Activated T-helper 2 cell treated with anti-CD3 and anti-CD28 coated beads, Interferon-gamma antibody, Interleukin-2, Interleukin-4, amounts not matched to agents 10 μg/mL and 5 μg/mL and 100 μg/mL, durations not matched to agents 14 hours and 24 hours and 36 hours (primary cell): Measurements from ENCODE around the gene PLG. TPM values are rescaled to one million over a fixed set of nuclear protein-coding genes. Genes with fewer than 3 reads are reported as not detected.
"Not testable (repeated sequence)": the region's sequence is repeated elsewhere in the genome, so short reads cannot be mapped to it uniquely, and the experiment has no call there.

Source experiments
- DNase-seq: peaks from one replicate; pipeline ENCODE4 v3.0.0; 2021; ENCODE audit warnings: low spot score
- H3K27ac Mint-ChIP-seq: one replicate; pipeline ENCODE4 v1.8.0; 2021; ENCODE audit warnings: mixed read lengths
- H3K27me3 Mint-ChIP-seq: one replicate; pipeline ENCODE4 v1.8.0; 2021; ENCODE audit warnings: low read depth, mixed read lengths
- H3K36me3 Mint-ChIP-seq: one replicate; pipeline ENCODE4 v1.8.0; 2021; ENCODE audit warnings: low read depth, mixed read lengths
- H3K4me1 Mint-ChIP-seq: one replicate; pipeline ENCODE4 v1.8.0; 2021; ENCODE audit warnings: low read depth, mixed read lengths
- H3K4me3 Mint-ChIP-seq: one replicate; pipeline ENCODE4 v1.8.0; 2021; ENCODE audit warnings: low read depth, mild to moderate bottlenecking, moderate library complexity, mixed read lengths
- H3K9me3 Mint-ChIP-seq: one replicate; pipeline ENCODE4 v1.8.0; 2021; ENCODE audit warnings: mixed read lengths
- intact Hi-C: fragments of 100-400 bp; cut with micrococcal nuclease; formaldehyde crosslinking; loops from one replicate; pipeline ENCODE4 v1.15.1; 2023
- total RNA-seq: library from RNA; stranded (reverse); gene quantifications from 2 replicates; pipeline ENCODE4 v1.2.3, GENCODE V29; 2022

PLG gene
- total RNA-seq, 1 donor from 2014 or later, result 0.23 TPM

GRCh38 chr6:160733050-160733646 is 31.1 kb downstream of the PLG start:
- Mint-ChIP-seq H3K27ac (no peak overlapping the region), H3K36me3 (no peaks in the 10 kb centered on the region), H3K4me1 (no peaks in the 10 kb centered on the region), H3K4me3 (no peak overlapping the region), H3K27me3 (peaks cover 2% of the 10 kb centered on the region), H3K9me3 (no peaks in the 10 kb centered on the region)
- intact Hi-C loops, result loop anchor here (1.0 to 10.0 kb wide), 3 partner anchors 34 to 641 kb away; no protein-coding TSS in a partner anchor
- no peak for DNase-seq

GRCh38 chr6:160734627-160735026 is 32.6 kb downstream of the PLG start:
- Mint-ChIP-seq H3K9me3 (no peaks in the 10 kb centered on the region), H3K27me3 (no peaks in the 10 kb centered on the region), H3K4me1 (no peaks in the 10 kb centered on the region), H3K27ac (no peak overlapping the region), H3K4me3 (no peak overlapping the region), H3K36me3 (no peaks in the 10 kb centered on the region)
- intact Hi-C loops, result loop anchor here (10.0 kb wide), 1 partner anchor 200 kb away; no protein-coding TSS in a partner anchor
- DNase-seq, result no peak

- Mint-ChIP-seq H3K27ac (no peak overlapping the region), H3K27me3 (no peaks in the 10 kb centered on the region), H3K36me3 (no peaks in the 10 kb centered on the region), H3K9me3 (no peaks in the 10 kb centered on the region), H3K4me3 (no peak overlapping the region), H3K4me1 (no peaks in the 10 kb centered on the region)
- no peak for DNase-seq
- intact Hi-C loops, result loop anchor here (10.0 kb wide), 1 partner anchor 199 kb away; no protein-coding TSS in a partner anchor
Measured at GRCh38 chr6:160735523-160735922, 33.5 kb downstream of the PLG start.

GRCh38 chr6:160737934-160738333 is 35.9 kb downstream of the PLG start:
- no peaks in the 10 kb centered on the region for H3K27me3 Mint-ChIP-seq
- no peaks in the 10 kb centered on the region for H3K36me3 Mint-ChIP-seq
- no peak for DNase-seq
- H3K4me3 Mint-ChIP-seq, result no peak overlapping the region
- H3K27ac Mint-ChIP-seq, result no peak overlapping the region
- intact Hi-C loops, result loop anchor here (10.0 kb wide), 1 partner anchor 197 kb away; no protein-coding TSS in a partner anchor
- H3K4me1 Mint-ChIP-seq, result no peaks in the 10 kb centered on the region
- H3K9me3 Mint-ChIP-seq, result no peaks in the 10 kb centered on the region

- Mint-ChIP-seq H3K4me1 (no peaks in the 10 kb centered on the region), H3K27ac (no peak overlapping the region), H3K36me3 (no peaks in the 10 kb centered on the region), H3K27me3 (peaks cover 2% of the 10 kb centered on the region), H3K9me3 (no peaks in the 10 kb centered on the region), H3K4me3 (no peak overlapping the region)
- intact Hi-C loops, result loop anchor here (10.0 kb wide), 1 partner anchor 195 kb away; no protein-coding TSS in a partner anchor
- no peak for DNase-seq
Measured at GRCh38 chr6:160739955-160740354, 37.9 kb downstream of the PLG start.

GRCh38 chr6:160741012-160741411 is 39.0 kb downstream of the PLG start:
- H3K4me3 Mint-ChIP-seq, H3K36me3 Mint-ChIP-seq, H3K9me3 Mint-ChIP-seq, DNase-seq, H3K27ac Mint-ChIP-seq, H3K4me1 Mint-ChIP-seq, intact Hi-C loops, H3K27me3 Mint-ChIP-seq: not testable (repeated sequence)

- intact Hi-C loops, result no loop called here
- DNase-seq, result no peak
- Mint-ChIP-seq H3K4me1 (no peaks in the 10 kb centered on the region), H3K9me3 (no peaks in the 10 kb centered on the region), H3K36me3 (no peaks in the 10 kb centered on the region), H3K4me3 (no peak overlapping the region), H3K27me3 (peaks cover 4% of the 10 kb centered on the region), H3K27ac (no peak overlapping the region)
Measured at GRCh38 chr6:160742090-160742489, 40.0 kb downstream of the PLG start.

- no peaks in the 10 kb centered on the region for H3K9me3 Mint-ChIP-seq
- no peak overlapping the region for H3K4me3 Mint-ChIP-seq
- H3K4me1 Mint-ChIP-seq, result no peaks in the 10 kb centered on the region
- H3K27ac Mint-ChIP-seq, result no peak overlapping the region
- intact Hi-C loops, result no loop called here
- H3K27me3 Mint-ChIP-seq, result peaks cover 2% of the 10 kb centered on the region
- H3K36me3 Mint-ChIP-seq, result no peaks in the 10 kb centered on the region
- no peak for DNase-seq
Measured at GRCh38 chr6:160750276-160750689, 48.2 kb downstream of the PLG start.

GRCh38 chr6:160753211-160753610 is 51.2 kb downstream of the PLG start:
- H3K4me1 Mint-ChIP-seq, H3K4me3 Mint-ChIP-seq, H3K9me3 Mint-ChIP-seq, H3K36me3 Mint-ChIP-seq, DNase-seq, H3K27ac Mint-ChIP-seq, intact Hi-C loops: not testable (repeated sequence)
- peaks cover 12% of the 10 kb centered on the region for H3K27me3 Mint-ChIP-seq

GRCh38 chr6:160755165-160755564 is 53.1 kb downstream of the PLG start:
- intact Hi-C loops, result no loop called here
- H3K4me3 Mint-ChIP-seq, result no peak overlapping the region
- no peaks in the 10 kb centered on the region for H3K4me1 Mint-ChIP-seq
- H3K9me3 Mint-ChIP-seq, result no peaks in the 10 kb centered on the region
- H3K27ac Mint-ChIP-seq, result no peak overlapping the region
- H3K36me3 Mint-ChIP-seq, result no peaks in the 10 kb centered on the region
- peaks cover 16% of the 10 kb centered on the region for H3K27me3 Mint-ChIP-seq
- DNase-seq, result no peak

- H3K4me3 Mint-ChIP-seq, result no peak overlapping the region
- no peaks in the 10 kb centered on the region for H3K36me3 Mint-ChIP-seq
- no peaks in the 10 kb centered on the region for H3K4me1 Mint-ChIP-seq
- intact Hi-C loops, result no loop called here
- H3K27ac Mint-ChIP-seq, result no peak overlapping the region
- DNase-seq, result no peak
- H3K9me3 Mint-ChIP-seq, result no peaks in the 10 kb centered on the region
- peaks cover 16% of the 10 kb centered on the region for H3K27me3 Mint-ChIP-seq
Measured at GRCh38 chr6:160756021-160756420, 54.0 kb downstream of the PLG start.

- intact Hi-C loops, result no loop called here
- no peak for DNase-seq
- no peak overlapping the region for H3K27ac Mint-ChIP-seq
- H3K9me3 Mint-ChIP-seq, result no peaks in the 10 kb centered on the region
- H3K27me3 Mint-ChIP-seq, result peaks cover 16% of the 10 kb centered on the region
- no peaks in the 10 kb centered on the region for H3K4me1 Mint-ChIP-seq
- H3K36me3 Mint-ChIP-seq, result no peaks in the 10 kb centered on the region
- no peak overlapping the region for H3K4me3 Mint-ChIP-seq
Measured at GRCh38 chr6:160756871-160757270, 54.8 kb downstream of the PLG start.

- no peak overlapping the region for H3K4me3 Mint-ChIP-seq
- peaks cover 2% of the 10 kb centered on the region for H3K4me1 Mint-ChIP-seq
- no peak for DNase-seq
- no peaks in the 10 kb centered on the region for H3K9me3 Mint-ChIP-seq
- H3K27ac Mint-ChIP-seq, result no peak overlapping the region
- intact Hi-C loops, result no loop called here
- peaks cover 21% of the 10 kb centered on the region for H3K27me3 Mint-ChIP-seq
- H3K36me3 Mint-ChIP-seq, result no peaks in the 10 kb centered on the region
Measured at GRCh38 chr6:160764847-160765246, 62.8 kb downstream of the PLG start.
